ENCODE measurements around the gene APOBEC4. TPM values are rescaled to one million over a fixed set of nuclear protein-coding genes. Genes with fewer than 3 reads are reported as not detected.

The APOBEC4 gene
- total and polyA plus RNA-seq, 2 of the 4 experiments (the other 2 are of a cell fraction), result not detected

DNA sequence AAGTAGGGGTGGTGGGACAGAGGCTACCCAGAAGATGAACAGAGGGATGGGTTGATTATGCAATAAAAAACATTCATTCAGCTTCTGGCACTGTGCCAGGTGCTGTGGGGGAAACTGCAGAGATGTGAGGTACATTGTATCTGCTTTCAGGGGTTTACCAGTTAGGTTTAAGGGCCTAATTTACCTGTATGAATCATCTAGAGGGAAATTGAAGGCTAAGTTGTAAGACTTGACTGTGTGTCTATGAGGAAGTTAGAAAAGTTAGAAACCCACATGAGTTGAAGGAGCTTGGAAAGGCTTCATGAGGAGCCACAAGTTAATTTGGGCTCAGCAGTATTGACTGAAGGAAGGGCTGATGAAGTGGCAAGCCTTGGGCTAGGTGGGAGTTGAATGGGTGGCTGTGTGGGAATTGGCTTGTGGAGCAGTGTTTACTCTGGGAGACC lies 36.7 kb upstream of the APOBEC4 start:
- Histone ChIP-seq H3K4ac (ENCODE audit: low read depth, low read length) (no peak overlapping the region), H3K27ac (ENCODE audit: insufficient read depth, low read length) (no peak overlapping the region), H3K79me1 (ENCODE audit: low read depth in 1 of 2, low read length in 2 of 2) (no peaks in the 10 kb centered on the region; a peak in 2 of 4 replicates), H2BK15ac (ENCODE audit: low read depth, low read length) (no peak overlapping the region), H4K5ac (ENCODE audit: low read depth, low read length) (no peak overlapping the region), H3K27me3 (ENCODE audit: control insufficient read depth, insufficient read depth, low read length) (no peaks in the 10 kb centered on the region), H2AFZ (replicated peaks; ENCODE audit: low read length, poor library complexity) (no peak overlapping the region), H3K56ac (ENCODE audit: extremely low read depth, insufficient read depth, low read length) (no peak overlapping the region), H3K4me2 (ENCODE audit: low read depth, low read length) (no peak overlapping the region), H3K4me1 (ENCODE audit: control insufficient read depth, insufficient read depth, low read length) (no peaks in the 10 kb centered on the region), H3K9ac (ENCODE audit: low read depth, low read length) (no peak overlapping the region), H3K18ac (ENCODE audit: low read depth, low read length) (no peak overlapping the region), H3K14ac (replicated peaks; ENCODE audit: low read depth, low read length) (no peak overlapping the region), H2BK5ac (ENCODE audit: low read depth, low read length, poor library complexity, severe bottlenecking) (no peak overlapping the region), H3K36me3 (ENCODE audit: control insufficient read depth, insufficient read depth, low read length) (no peaks in the 10 kb centered on the region), H3K23ac (ENCODE audit: low read depth, low read length) (no peak overlapping the region), H2AK5ac (ENCODE audit: low read depth, low read length) (no peak overlapping the region), H2AK9ac (replicated peaks; ENCODE audit: low read depth, low read length, poor library complexity) (no peak overlapping the region), H4K8ac (ENCODE audit: low read depth in 2 of 2, low read length in 2 of 2) (no peak overlapping the region), H3K9me1 (ENCODE audit: insufficient read depth, low read length) (no peaks in the 10 kb centered on the region), H3K4me3 (ENCODE audit: insufficient read depth, low read depth, low read length) (no peak overlapping the region), H2BK120ac (ENCODE audit: low read depth, low read length) (no peak overlapping the region), H4K91ac (ENCODE audit: insufficient read depth, low read depth, low read length) (no peak overlapping the region), H4K20me1 (ENCODE audit: insufficient read depth, low read length) (no peaks in the 10 kb centered on the region; the same call in 1 of the 2 replicates), H2BK20ac (ENCODE audit: low read depth, low read length) (no peak overlapping the region), H3K9me3 (ENCODE audit: control insufficient read depth, insufficient read depth, low read length) (no peaks in the 10 kb centered on the region)
- ChIA-PET CTCF (no interaction called here), POLR2A (ENCODE audit: unreplicated experiment) (no interaction called here)
- dilution Hi-C loops (cut with HindIII; ENCODE audit: low sequenced_read_pairs, unreplicated experiment) (no loop called here), intact Hi-C loops (cut with micrococcal nuclease) (loop anchor here (5.0 kb wide), 1 partner anchor 407 kb away; no protein-coding TSS in a partner anchor), in situ Hi-C loops (cut with MboI; ENCODE audit: low sequenced_read_pairs) (no loop called here)
- BruUV-seq (replicated peaks), result no TSS peak
- TF ChIP-seq CEBPB (IDR thresholded peaks at IDR 0.05; ENCODE audit: low read depth, low read length), result peak; percentile 56
- TF ChIP-seq FOS (IDR thresholded peaks at IDR 0.05; ENCODE audit: low read depth, low read length), result no peak
- DNase-seq, result no peak
- no peak for ATAC-seq (ENCODE audit: low read depth)
